ENCODE data around the gene HPCA.
"Not testable (repeated sequence)": the region's sequence is repeated elsewhere in the genome, so short reads cannot be mapped to it uniquely, and the experiment has no call there.

The HPCA gene

DNA sequence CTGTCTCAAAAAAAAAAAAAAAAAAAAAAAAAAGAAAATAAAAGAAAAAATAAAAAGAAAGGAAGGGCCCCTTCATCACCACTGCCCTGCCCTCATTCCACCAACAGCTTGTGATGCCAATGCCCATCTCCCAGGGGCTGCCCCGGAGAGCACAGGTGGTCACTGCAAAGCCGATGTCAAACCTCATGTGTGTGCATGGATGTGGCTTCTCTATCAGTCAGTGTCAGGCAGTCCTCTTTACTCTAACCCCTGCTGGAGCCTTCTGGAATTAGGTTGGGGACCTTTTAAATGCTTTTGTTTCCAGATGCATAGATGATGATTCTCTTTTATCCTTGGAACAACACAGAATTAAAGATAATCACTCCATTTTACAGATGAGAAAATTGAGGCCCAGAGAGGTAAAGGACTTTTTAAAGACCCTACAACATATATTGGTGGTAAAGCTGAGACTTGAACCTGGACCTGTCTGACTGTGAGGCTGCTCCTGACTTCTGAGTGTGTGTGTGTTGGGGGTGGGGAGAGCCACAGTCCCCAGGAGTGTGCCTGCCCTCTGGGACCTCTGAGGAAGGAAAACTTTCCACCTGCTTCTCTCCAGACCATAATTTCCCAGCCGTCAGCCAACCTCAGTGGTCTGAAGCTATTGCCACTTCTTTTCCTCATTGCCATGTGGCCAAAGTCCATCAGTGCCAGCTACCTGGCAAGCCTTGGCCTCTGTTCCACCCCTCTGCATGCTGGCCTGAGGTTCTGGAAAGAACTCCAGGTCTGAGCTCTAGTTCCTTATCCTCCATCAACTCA is 17.9 kb downstream of the HPCA start:
- H3F3A ChIP-seq (ENCODE audit: insufficient read depth, low read length) = no peaks in the 10 kb centered on the region
- TF ChIP-seq, protein P1, sequence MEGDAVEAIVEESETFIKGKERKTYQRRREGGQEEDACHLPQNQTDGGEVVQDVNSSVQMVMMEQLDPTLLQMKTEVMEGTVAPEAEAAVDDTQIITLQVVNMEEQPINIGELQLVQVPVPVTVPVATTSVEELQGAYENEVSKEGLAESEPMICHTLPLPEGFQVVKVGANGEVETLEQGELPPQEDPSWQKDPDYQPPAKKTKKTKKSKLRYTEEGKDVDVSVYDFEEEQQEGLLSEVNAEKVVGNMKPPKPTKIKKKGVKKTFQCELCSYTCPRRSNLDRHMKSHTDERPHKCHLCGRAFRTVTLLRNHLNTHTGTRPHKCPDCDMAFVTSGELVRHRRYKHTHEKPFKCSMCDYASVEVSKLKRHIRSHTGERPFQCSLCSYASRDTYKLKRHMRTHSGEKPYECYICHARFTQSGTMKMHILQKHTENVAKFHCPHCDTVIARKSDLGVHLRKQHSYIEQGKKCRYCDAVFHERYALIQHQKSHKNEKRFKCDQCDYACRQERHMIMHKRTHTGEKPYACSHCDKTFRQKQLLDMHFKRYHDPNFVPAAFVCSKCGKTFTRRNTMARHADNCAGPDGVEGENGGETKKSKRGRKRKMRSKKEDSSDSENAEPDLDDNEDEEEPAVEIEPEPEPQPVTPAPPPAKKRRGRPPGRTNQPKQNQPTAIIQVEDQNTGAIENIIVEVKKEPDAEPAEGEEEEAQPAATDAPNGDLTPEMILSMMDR (IDR thresholded peaks at IDR 0.05; ENCODE audit: low read length) = no peak
- TF ChIP-seq EZH2 (IDR thresholded peaks at IDR 0.05; ENCODE audit: borderline replicate concordance, low read length) = no peak
- H3K9ac ChIP-seq (ENCODE audit: low read length) = no peak overlapping the region
- peaks cover 3% of the 10 kb centered on the region for H3K4me1 ChIP-seq (ENCODE audit: insufficient read depth, low read length, severe bottlenecking)
- no peak overlapping the region for H3K4me2 ChIP-seq (ENCODE audit: low read length)
- no peaks in the 10 kb centered on the region for H3K9me3 ChIP-seq (ENCODE audit: low read length)
- H3K79me2 ChIP-seq (ENCODE audit: insufficient read depth, low read length) = no peaks in the 10 kb centered on the region
- peaks cover 14% of the 10 kb centered on the region for H3K27me3 ChIP-seq (ENCODE audit: insufficient read depth, low read length)
- H2AFZ ChIP-seq (ENCODE audit: low read length) = no peak overlapping the region
- H3K27ac ChIP-seq (ENCODE audit: low read depth, low read length, poor library complexity, severe bottlenecking) = no peak overlapping the region
- no peak overlapping the region for H3K4me3 ChIP-seq (ENCODE audit: low read depth, low read length, poor library complexity, severe bottlenecking)
- no peaks in the 10 kb centered on the region for H3K9me2 ChIP-seq (ENCODE audit: low read depth, low read length)
- H3K36me3 ChIP-seq (ENCODE audit: insufficient read depth, low read length) = no peaks in the 10 kb centered on the region
- no peaks in the 10 kb centered on the region for H4K20me1 ChIP-seq (ENCODE audit: insufficient read depth, low read length)

GRCh38 chr1:32904797-32905196 is 18.5 kb downstream of the HPCA start:
- peaks cover 3% of the 10 kb centered on the region for H3K4me1 ChIP-seq (ENCODE audit: insufficient read depth, low read length, severe bottlenecking)
- no peak overlapping the region for H3K27ac ChIP-seq (ENCODE audit: low read depth, low read length, poor library complexity, severe bottlenecking)
- H3K27me3 ChIP-seq (ENCODE audit: insufficient read depth, low read length) = peaks cover 14% of the 10 kb centered on the region
- H3K9me2 ChIP-seq (ENCODE audit: low read depth, low read length) = no peaks in the 10 kb centered on the region
- no peaks in the 10 kb centered on the region for H4K20me1 ChIP-seq (ENCODE audit: insufficient read depth, low read length)
- no peak overlapping the region for H3K4me2 ChIP-seq (ENCODE audit: low read length)
- H3K79me2 ChIP-seq (ENCODE audit: insufficient read depth, low read length) = no peaks in the 10 kb centered on the region
- no peaks in the 10 kb centered on the region for H3F3A ChIP-seq (ENCODE audit: insufficient read depth, low read length)
- no peaks in the 10 kb centered on the region for H3K36me3 ChIP-seq (ENCODE audit: insufficient read depth, low read length)
- H2AFZ ChIP-seq (ENCODE audit: low read length) = no peak overlapping the region
- no peak overlapping the region for H3K9ac ChIP-seq (ENCODE audit: low read length)
- no peak overlapping the region for H3K4me3 ChIP-seq (ENCODE audit: low read depth, low read length, poor library complexity, severe bottlenecking)
- H3K9me3 ChIP-seq (ENCODE audit: low read length) = no peaks in the 10 kb centered on the region
- TF ChIP-seq, protein P1 (IDR thresholded peaks at IDR 0.05; ENCODE audit: low read length) = no peak
- no peak for TF ChIP-seq EZH2 (IDR thresholded peaks at IDR 0.05; ENCODE audit: borderline replicate concordance, low read length)

DNA sequence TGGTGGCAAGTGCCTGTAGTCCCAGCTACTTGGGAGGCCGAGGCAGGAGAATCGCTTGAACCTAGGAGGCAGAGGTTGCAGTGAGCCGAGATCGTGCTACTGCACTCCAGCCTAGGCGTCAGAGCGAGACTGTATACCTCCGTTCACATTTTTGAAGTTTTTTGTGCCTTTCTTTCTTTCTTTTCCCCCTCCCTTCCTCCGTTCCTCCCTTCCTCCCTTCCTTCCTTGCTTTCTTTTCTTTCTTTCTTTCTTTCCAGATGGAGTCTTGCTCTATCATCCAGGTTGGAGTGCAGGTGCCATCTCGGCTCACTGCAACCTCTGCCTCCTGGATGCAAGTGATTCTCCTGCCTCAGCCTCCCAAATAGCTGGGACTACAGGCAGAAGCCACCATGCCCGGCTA is 19.3 kb downstream of the HPCA start:
- not testable (repeated sequence) for H2AFZ ChIP-seq (ENCODE audit: low read length); H3K9ac ChIP-seq (ENCODE audit: low read length); H3K4me3 ChIP-seq (ENCODE audit: low read depth, low read length, poor library complexity, severe bottlenecking); H3K4me2 ChIP-seq (ENCODE audit: low read length); H4K20me1 ChIP-seq (ENCODE audit: insufficient read depth, low read length); H3K4me1 ChIP-seq (ENCODE audit: insufficient read depth, low read length, severe bottlenecking); H3K9me3 ChIP-seq (ENCODE audit: low read length); H3K27ac ChIP-seq (ENCODE audit: low read depth, low read length, poor library complexity, severe bottlenecking); H3F3A ChIP-seq (ENCODE audit: insufficient read depth, low read length); H3K36me3 ChIP-seq (ENCODE audit: insufficient read depth, low read length); H3K79me2 ChIP-seq (ENCODE audit: insufficient read depth, low read length); H3K9me2 ChIP-seq (ENCODE audit: low read depth, low read length)
- H3K27me3 ChIP-seq (ENCODE audit: insufficient read depth, low read length) = peaks cover 13% of the 10 kb centered on the region

GRCh38 chr1:32906654-32907053 is 20.4 kb downstream of the HPCA start:
- no peak overlapping the region for H3K27ac ChIP-seq (ENCODE audit: low read depth, low read length, poor library complexity, severe bottlenecking)
- no peak overlapping the region for H3K4me3 ChIP-seq (ENCODE audit: low read depth, low read length, poor library complexity, severe bottlenecking)
- H3K9me3 ChIP-seq (ENCODE audit: low read length) = no peaks in the 10 kb centered on the region
- H3K9me2 ChIP-seq (ENCODE audit: low read depth, low read length) = no peaks in the 10 kb centered on the region
- peaks cover 1% of the 10 kb centered on the region for H3K4me1 ChIP-seq (ENCODE audit: insufficient read depth, low read length, severe bottlenecking)
- no peak overlapping the region for H3K4me2 ChIP-seq (ENCODE audit: low read length)
- H3K27me3 ChIP-seq (ENCODE audit: insufficient read depth, low read length) = peaks cover 12% of the 10 kb centered on the region; the same call in 1 of the 2 replicates
- no peak overlapping the region for H3K9ac ChIP-seq (ENCODE audit: low read length)
- H3K79me2 ChIP-seq (ENCODE audit: insufficient read depth, low read length) = no peaks in the 10 kb centered on the region
- no peak for TF ChIP-seq EZH2 (IDR thresholded peaks at IDR 0.05; ENCODE audit: borderline replicate concordance, low read length)
- TF ChIP-seq, protein P1 (IDR thresholded peaks at IDR 0.05; ENCODE audit: low read length) = no peak
- H3F3A ChIP-seq (ENCODE audit: insufficient read depth, low read length) = no peaks in the 10 kb centered on the region
- no peaks in the 10 kb centered on the region for H3K36me3 ChIP-seq (ENCODE audit: insufficient read depth, low read length)
- H2AFZ ChIP-seq (ENCODE audit: low read length) = no peak overlapping the region
- no peaks in the 10 kb centered on the region for H4K20me1 ChIP-seq (ENCODE audit: insufficient read depth, low read length)

Measured in OCI-LY1 (cell line).